SK-N-SH treated with all-trans-retinoic acid at 6 μM for 48 hours (cell line): ENCODE measurements around the gene TPSD1.
"Not testable (repeated sequence)": the region's sequence is repeated elsewhere in the genome, so short reads cannot be mapped to it uniquely, and the experiment has no call there.

Experiments
- ATAC-seq: fragments of 200-7000 bp; cut with Tn5 transposase; 3 replicates; pipeline ENCODE4 v1.9.1; 2020; ENCODE audit warnings: mild to moderate bottlenecking, moderate library complexity
- ARNTL ChIP-seq: fragments of 450-650 bp; formaldehyde crosslinking; IDR thresholded peaks from 2 replicates; pipeline ENCODE4 v1.5.0; 2020; ENCODE audit warnings: low read depth, mild to moderate bottlenecking, moderate library complexity, borderline replicate concordance
- BACH2 ChIP-seq: fragments of 250-450 bp; sonication (Bioruptor Pico); IDR thresholded peaks from 2 replicates; pipeline ENCODE4 v1.9.0; 2021; ENCODE audit warnings: mild to moderate bottlenecking, borderline replicate concordance
- CREB5 ChIP-seq: fragments of 250-450 bp; sonication (Bioruptor Pico); IDR thresholded peaks from 2 replicates; pipeline ENCODE4 v1.5.1; 2020; ENCODE audit warnings: low read depth, mild to moderate bottlenecking, moderate library complexity
- CSDC2 ChIP-seq: fragments of 250-450 bp; sonication (Bioruptor Pico); IDR thresholded peaks from 2 replicates; pipeline ENCODE4 v1.5.0; 2020; ENCODE audit warnings: mild to moderate bottlenecking, moderate library complexity
- CSRNP3 ChIP-seq: fragments of 250-450 bp; sonication (Bioruptor Pico); IDR thresholded peaks from 2 replicates; pipeline ENCODE4 v1.5.1; 2021; ENCODE audit warnings: mild to moderate bottlenecking, moderate library complexity
- ESRRG ChIP-seq: fragments of 250-450 bp; sonication (Bioruptor Pico); IDR thresholded peaks from 2 replicates; pipeline ENCODE4 v1.6.1; 2021; ENCODE audit warnings: mild to moderate bottlenecking
- GLIS3 ChIP-seq: fragments of 250-450 bp; sonication (Bioruptor Pico); IDR thresholded peaks from 2 replicates; pipeline ENCODE4 v1.5.0; 2020; ENCODE audit warnings: mild to moderate bottlenecking, moderate library complexity
- OSR1 ChIP-seq: fragments of 250-450 bp; sonication (Bioruptor Pico); IDR thresholded peaks from 2 replicates; pipeline ENCODE4 v1.8.0; 2022; ENCODE audit warnings: moderate library complexity, mild to moderate bottlenecking, inconsistent platforms
- POU6F1 ChIP-seq: fragments of 250-450 bp; sonication (Bioruptor Pico); IDR thresholded peaks from 2 replicates; pipeline ENCODE4 v1.8.0; 2021; ENCODE audit warnings: low read depth, mild to moderate bottlenecking, moderate library complexity, borderline replicate concordance
- PPARA ChIP-seq: fragments of 250-450 bp; sonication (Bioruptor Pico); IDR thresholded peaks from 2 replicates; pipeline ENCODE4 v1.5.0; 2020; ENCODE audit warnings: mild to moderate bottlenecking, borderline replicate concordance
- TCF4 ChIP-seq: fragments of 250-450 bp; sonication (Bioruptor Pico); IDR thresholded peaks from 2 replicates; pipeline ENCODE4 v1.8.0; 2021; ENCODE audit warnings: mild to moderate bottlenecking, moderate library complexity, borderline replicate concordance
- TOX ChIP-seq: fragments of 250-450 bp; sonication (Bioruptor Pico); IDR thresholded peaks from 2 replicates; pipeline ENCODE4 v1.8.0; 2021; ENCODE audit warnings: mild to moderate bottlenecking, moderate library complexity, borderline replicate concordance
- TSHZ2 ChIP-seq: fragments of 250-450 bp; sonication (Bioruptor Pico); IDR thresholded peaks from 2 replicates; pipeline ENCODE4 v1.5.0; 2020; ENCODE audit warnings: mild to moderate bottlenecking, moderate library complexity
- ZC3H10 ChIP-seq: fragments of 250-450 bp; sonication (Bioruptor Pico); IDR thresholded peaks from 2 replicates; pipeline ENCODE4 v1.5.1; 2021; ENCODE audit warnings: mild to moderate bottlenecking, moderate library complexity
- ZFP3 ChIP-seq: fragments of 250-450 bp; sonication (Bioruptor Pico); IDR thresholded peaks from 2 replicates; pipeline ENCODE4 v1.5.0; 2020; ENCODE audit warnings: mild to moderate bottlenecking, moderate library complexity
- ZFP30 ChIP-seq: fragments of 450-650 bp; formaldehyde crosslinking; IDR thresholded peaks from 2 replicates; pipeline ENCODE4 v1.5.0; 2022; ENCODE audit warnings: mild to moderate bottlenecking, moderate library complexity
- ZNF565 ChIP-seq: fragments of 450-650 bp; formaldehyde crosslinking; conservative IDR thresholded peaks from 2 replicates; pipeline ENCODE4 v1.5.0; 2020; ENCODE audit warnings: low read depth, mild to moderate bottlenecking, moderate library complexity

The TPSD1 gene

GRCh38 chr16:1264345-1265089 is 8.6 kb downstream of the TPSD1 start:
- TF ChIP-seq ZC3H10 (CRISPR knock-in tag) (no peak), TOX (CRISPR knock-in tag) (no peak), CREB5 (CRISPR knock-in tag) (no peak), ZFP30 (CRISPR knock-in tag) (no peak), POU6F1 (no peak)
- no peak for ATAC-seq

GRCh38 chr16:1265090-1265630 is 9.3 kb downstream of the TPSD1 start:
- TF ChIP-seq TCF4 (CRISPR knock-in tag), result no peak
- no peak for TF ChIP-seq TSHZ2 (CRISPR knock-in tag)
- no peak for TF ChIP-seq ZC3H10 (CRISPR knock-in tag)
- no peak for TF ChIP-seq ARNTL (CRISPR knock-in tag)
- TF ChIP-seq CSRNP3, result no peak
- no peak for TF ChIP-seq BACH2
- TF ChIP-seq CSDC2 (CRISPR knock-in tag), result no peak
- TF ChIP-seq ZFP3, result no peak
- no peak for TF ChIP-seq PPARA (CRISPR knock-in tag)
- TF ChIP-seq ESRRG (CRISPR knock-in tag), result no peak
- TF ChIP-seq CREB5 (CRISPR knock-in tag), result no peak
- no peak for TF ChIP-seq ZNF565 (CRISPR knock-in tag)
- TF ChIP-seq, all 23 proteins: peak for 0
- ATAC-seq, result no peak

GRCh38 chr16:1265826-1266225 is 10.0 kb downstream of the TPSD1 start:
- no peak for ATAC-seq
- TF ChIP-seq OSR1 (CRISPR knock-in tag) (no peak), GLIS3 (CRISPR knock-in tag) (no peak), ZC3H10 (CRISPR knock-in tag) (no peak), CSRNP3 (no peak), ARNTL (CRISPR knock-in tag) (no peak), PPARA (CRISPR knock-in tag) (no peak), CSDC2 (CRISPR knock-in tag) (no peak), TCF4 (CRISPR knock-in tag) (no peak)

GRCh38 chr16:1269418-1269817 is 13.5 kb downstream of the TPSD1 start:
- not testable (repeated sequence) for ATAC-seq
